C4-2B (cell line): ENCODE results near the gene ELMO1.

Source experiments
- ZFX ChIP-seq: fragments of 450-650 bp; IDR thresholded peaks from 2 replicates; pipeline ENCODE4 v1.6.1; 2017
- TF ChIP-seq, protein P1 (sequence below): fragments of 450-650 bp; conservative IDR thresholded peaks from 2 replicates; pipeline ENCODE4 v1.5.1; 2017; ENCODE audit warnings: mild to moderate bottlenecking

DNA sequence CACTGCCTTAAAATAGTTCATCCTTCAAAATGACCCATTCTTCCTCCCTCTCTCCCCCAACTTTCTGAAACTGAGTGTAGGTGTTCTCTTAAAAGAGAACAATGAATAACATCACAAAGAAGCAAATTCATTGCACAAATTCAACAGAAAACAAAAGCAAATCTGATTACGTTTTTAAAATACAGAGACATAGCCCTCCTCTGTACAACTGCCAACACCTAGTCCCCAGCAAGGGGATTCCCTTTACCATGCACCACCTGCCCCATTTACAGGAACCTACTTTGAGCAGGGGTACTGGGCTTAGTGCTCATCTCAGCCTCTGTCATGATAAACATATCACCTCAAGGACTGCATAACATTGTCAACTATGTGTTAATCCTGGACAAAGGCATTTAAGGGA, 421.6 kb downstream of the ELMO1 start:
- TF ChIP-seq, protein P1, sequence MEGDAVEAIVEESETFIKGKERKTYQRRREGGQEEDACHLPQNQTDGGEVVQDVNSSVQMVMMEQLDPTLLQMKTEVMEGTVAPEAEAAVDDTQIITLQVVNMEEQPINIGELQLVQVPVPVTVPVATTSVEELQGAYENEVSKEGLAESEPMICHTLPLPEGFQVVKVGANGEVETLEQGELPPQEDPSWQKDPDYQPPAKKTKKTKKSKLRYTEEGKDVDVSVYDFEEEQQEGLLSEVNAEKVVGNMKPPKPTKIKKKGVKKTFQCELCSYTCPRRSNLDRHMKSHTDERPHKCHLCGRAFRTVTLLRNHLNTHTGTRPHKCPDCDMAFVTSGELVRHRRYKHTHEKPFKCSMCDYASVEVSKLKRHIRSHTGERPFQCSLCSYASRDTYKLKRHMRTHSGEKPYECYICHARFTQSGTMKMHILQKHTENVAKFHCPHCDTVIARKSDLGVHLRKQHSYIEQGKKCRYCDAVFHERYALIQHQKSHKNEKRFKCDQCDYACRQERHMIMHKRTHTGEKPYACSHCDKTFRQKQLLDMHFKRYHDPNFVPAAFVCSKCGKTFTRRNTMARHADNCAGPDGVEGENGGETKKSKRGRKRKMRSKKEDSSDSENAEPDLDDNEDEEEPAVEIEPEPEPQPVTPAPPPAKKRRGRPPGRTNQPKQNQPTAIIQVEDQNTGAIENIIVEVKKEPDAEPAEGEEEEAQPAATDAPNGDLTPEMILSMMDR, result no peak
- no peak for TF ChIP-seq ZFX
